Natural killer cell (primary cell): ENCODE data around the gene ALPI. TPM values are rescaled to one million over a fixed set of nuclear protein-coding genes. Genes with fewer than 3 reads are reported as not detected.

Experiments
- ATAC-seq, 3 donors: fragments of 150-1000 bp in 2 of 3; fragments of 200-7000 bp in 1 of 3; cut with Tn5 transposase; 1 replicate in 1 of 3; 2 replicates in 2 of 3; pipeline ENCODE4 v1.10.0; 2021; ENCODE audit warnings: mild to moderate bottlenecking in 2 of 3, moderate library complexity in 2 of 3
- DNase-seq, 2 donors: peaks; one replicate each; pipeline versions ENCODE4 v3.0.0 to v3.0.0-alpha.2; 2013 to 2021; ENCODE audit warnings: mixed read lengths in 1 of 2
- H3K27ac ChIP-seq: one replicate; pipeline ENCODE4 v1.5.1; 2013; ENCODE audit warnings: mild to moderate bottlenecking, low read length
- H3K27me3 ChIP-seq: one replicate; pipeline ENCODE4 v1.6.1; 2013; ENCODE audit warnings: low read length; ENCODE audit not compliant: control insufficient read depth, insufficient read depth
- H3K36me3 ChIP-seq: one replicate; pipeline ENCODE4 v1.6.1; 2013; ENCODE audit warnings: low read length; ENCODE audit not compliant: control insufficient read depth, insufficient read depth
- H3K4me1 ChIP-seq: one replicate; pipeline ENCODE4 v1.6.1; 2013; ENCODE audit warnings: low read length; ENCODE audit not compliant: control insufficient read depth, insufficient read depth
- H3K4me3 ChIP-seq: one replicate; pipeline ENCODE4 v1.5.1; 2013; ENCODE audit warnings: low read length
- H3K9me3 ChIP-seq: one replicate; pipeline ENCODE4 v1.6.1; 2013; ENCODE audit warnings: low read length; ENCODE audit not compliant: control insufficient read depth, insufficient read depth
- H3K27ac Mint-ChIP-seq, 2 donors: one replicate each; pipeline ENCODE4 v1.8.0; 2022; ENCODE audit warnings: mild to moderate bottlenecking in 2 of 2, mixed read lengths in 2 of 2, moderate library complexity in 1 of 2
- H3K27me3 Mint-ChIP-seq, 2 donors: one replicate each; pipeline ENCODE4 v1.8.0; 2022; ENCODE audit warnings: low read depth in 2 of 2, mixed read lengths in 2 of 2
- H3K36me3 Mint-ChIP-seq: one replicate; pipeline ENCODE4 v1.8.0; 2022; ENCODE audit warnings: mixed read lengths
- H3K4me1 Mint-ChIP-seq, 2 donors: one replicate each; pipeline ENCODE4 v1.8.0; 2022; ENCODE audit warnings: mixed read lengths in 2 of 2
- H3K4me3 Mint-ChIP-seq: one replicate; pipeline ENCODE4 v1.8.0; 2022; ENCODE audit warnings: mild to moderate bottlenecking, moderate library complexity, mixed read lengths
- H3K9me3 Mint-ChIP-seq, 2 donors: one replicate each; pipeline ENCODE4 v1.8.0; 2022; ENCODE audit warnings: mixed read lengths in 2 of 2
- CTCF ChIP-seq: fragments of 200-600 bp; IDR thresholded peaks from one replicate; pipeline ENCODE4 v1.8.0; 2022; ENCODE audit warnings: antibody characterized with exemption
- WGBS: methylation state at CpG from one replicate; pipeline ENCODE4 v1.1.7; 2013; ENCODE audit warnings: missing lambda C conversion rate; ENCODE audit not compliant: insufficient coverage; 5-methylcytosine and 5-hydroxymethylcytosine counted together
- intact Hi-C: fragments of 100-400 bp; cut with micrococcal nuclease; formaldehyde crosslinking; loops from one replicate; pipeline ENCODE4 v1.14.2; 2022
- total RNA-seq, 4 donors: library from RNA; stranded (reverse); fragments of 120-200 nt in 1 of 4; gene quantifications; one replicate each; pipeline versions ENCODE4 v1.2.3 to v1.2.4, GENCODE V29; 2013 to 2022

Gene ALPI
- total RNA-seq, 3 donors from 2014 or later (not counting 1 experiment from before 2014, with no cell fraction given), result not detected

DNA sequence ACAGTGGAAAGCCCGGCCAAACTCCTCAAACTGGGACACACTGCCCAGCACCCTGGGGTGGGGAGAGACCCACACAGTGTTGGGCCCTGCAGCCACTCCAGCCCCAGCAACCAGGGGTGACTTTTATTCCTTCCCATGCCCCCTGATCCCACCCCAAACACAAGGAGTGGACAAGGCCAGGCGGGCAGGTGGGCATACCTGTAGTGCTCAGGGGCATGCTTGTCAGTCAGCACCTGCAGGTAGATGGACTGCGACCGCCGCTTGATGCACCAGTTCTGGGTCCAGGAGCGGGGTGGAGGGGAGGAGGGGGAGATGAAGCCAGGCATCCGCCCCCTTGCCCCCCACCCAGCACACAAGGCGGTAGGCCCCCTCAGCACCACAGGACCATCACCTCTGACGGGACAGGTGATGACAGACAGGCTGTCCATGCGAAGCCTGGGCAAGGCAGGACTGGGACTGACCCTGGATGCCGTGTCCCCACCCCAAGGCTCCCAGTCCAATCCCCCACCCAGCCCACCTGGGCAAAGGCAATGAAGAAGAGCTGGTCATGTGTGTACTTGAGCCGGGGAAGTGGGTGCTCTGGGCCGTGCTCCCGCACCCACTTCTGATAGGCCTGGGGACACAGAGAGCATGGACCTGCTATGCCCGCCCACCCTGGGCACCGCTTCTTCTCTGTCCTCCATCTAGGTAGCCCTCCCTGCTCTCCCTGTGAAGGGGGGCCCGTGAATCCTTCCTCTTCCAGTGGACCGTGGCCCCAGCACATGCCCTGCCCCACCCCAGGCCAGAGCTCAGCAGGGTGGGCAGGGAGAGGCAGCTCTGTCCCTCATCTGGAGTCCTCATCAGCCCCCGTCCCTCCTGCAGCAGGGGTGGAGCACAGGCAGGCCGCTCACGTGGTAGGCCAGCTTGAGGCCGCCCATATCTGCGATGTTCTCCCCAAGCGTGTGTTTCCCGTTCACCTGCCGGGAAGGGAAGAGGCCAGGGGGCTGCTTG, 24.5 kb downstream of the ALPI start:
- TF ChIP-seq CTCF, result no peak
- Mint-ChIP-seq H3K4me1 (no peaks in the 10 kb centered on the region), H3K9me3 (no peaks in the 10 kb centered on the region), H3K27ac (no peak overlapping the region), H3K4me3 (no peak overlapping the region), H3K27me3 (peaks cover 5 to 7% of the 10 kb centered on the region in 2 donors), H3K36me3 (no peaks in the 10 kb centered on the region)
- Histone ChIP-seq H3K27me3 (peaks cover 2% of the 10 kb centered on the region), H3K27ac (no peak overlapping the region), H3K9me3 (no peaks in the 10 kb centered on the region), H3K4me3 (no peak overlapping the region), H3K4me1 (no peaks in the 10 kb centered on the region), H3K36me3 (no peaks in the 10 kb centered on the region)
- intact Hi-C loops, result no loop called here
- ATAC-seq (peak in 1 of 3 donors; percentile 12), DNase-seq (no peak)
- WGBS, result 85% methylated on average over 25 of the region's 26 CpGs

- ATAC-seq, result no peak
- no peak overlapping the region for H3K4me3 ChIP-seq
- H3K27ac ChIP-seq, result no peak overlapping the region
- DNase-seq, result no peak
- intact Hi-C loops, result no loop called here
- no peaks in the 10 kb centered on the region for H3K9me3 Mint-ChIP-seq
- H3K27me3 Mint-ChIP-seq, result peaks cover 6 to 8% of the 10 kb centered on the region in 2 donors
- no peaks in the 10 kb centered on the region for H3K36me3 Mint-ChIP-seq
- no peaks in the 10 kb centered on the region for H3K36me3 ChIP-seq
- no peak overlapping the region for H3K27ac Mint-ChIP-seq
- no peaks in the 10 kb centered on the region for H3K4me1 ChIP-seq
- H3K4me3 Mint-ChIP-seq, result no peak overlapping the region
- no peaks in the 10 kb centered on the region for H3K9me3 ChIP-seq
- 93% methylated on average over 29 of the region's 29 CpGs for WGBS
- H3K4me1 Mint-ChIP-seq, result no peaks in the 10 kb centered on the region
- TF ChIP-seq CTCF, result no peak
- H3K27me3 ChIP-seq, result peaks cover 2% of the 10 kb centered on the region
These were observed 25.6 kb downstream of the ALPI start for GRCh38 chr2:232481322-232482140.

DNA sequence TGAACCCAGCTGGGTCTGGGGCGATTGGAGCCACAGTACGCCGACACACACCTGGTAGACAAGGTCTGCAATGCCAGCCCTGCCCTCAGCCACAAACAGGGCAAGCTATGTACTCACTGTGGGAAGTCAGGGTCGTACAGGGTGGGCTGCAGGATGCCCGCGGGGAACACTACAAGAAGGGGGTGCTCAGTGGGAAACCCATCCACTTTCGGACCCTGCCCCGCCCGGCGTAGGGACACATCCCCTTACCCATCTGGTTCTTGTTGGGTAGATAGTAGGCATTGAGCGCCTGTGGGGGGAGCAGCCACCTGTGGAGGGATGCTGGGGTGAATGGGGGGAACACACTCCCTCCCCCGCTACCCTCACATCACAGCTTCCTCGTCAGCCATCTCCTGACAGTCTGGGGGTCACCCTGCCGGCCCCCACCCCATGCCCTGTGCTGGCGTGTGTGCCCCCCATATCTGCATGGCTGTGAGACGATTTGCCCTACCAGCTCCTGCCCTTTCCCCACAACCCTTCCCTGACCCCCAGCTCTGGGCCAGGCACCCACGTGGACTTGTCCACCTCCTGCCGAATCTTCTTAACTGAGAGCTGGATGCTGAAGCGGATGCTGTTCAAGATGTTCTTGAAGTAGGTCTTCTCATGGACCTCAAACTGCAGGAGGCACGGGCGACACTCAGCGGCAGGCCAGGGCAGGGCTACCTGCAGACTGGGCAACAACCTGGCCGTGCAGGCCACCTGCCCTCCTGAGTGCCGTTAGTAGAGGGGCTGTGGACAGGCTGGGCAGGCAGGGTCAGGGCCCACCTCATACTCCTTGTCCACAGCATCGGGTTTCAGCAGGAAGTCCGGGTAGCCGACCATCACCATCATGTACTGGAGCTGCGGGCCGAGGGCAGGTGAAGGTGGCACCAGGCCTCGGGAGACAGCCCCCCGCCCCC, 26.6 kb downstream of the ALPI start:
- H3K4me3 ChIP-seq, result no peak overlapping the region
- no peak for DNase-seq
- no peaks in the 10 kb centered on the region for H3K36me3 Mint-ChIP-seq

More for the DNA sequence above, 26.6 kb downstream of the ALPI start:
- no peak for TF ChIP-seq CTCF
- Mint-ChIP-seq H3K27me3 (peaks cover 6 to 8% of the 10 kb centered on the region in 2 donors), H3K27ac (no peak overlapping the region), H3K4me1 (no peaks in the 10 kb centered on the region), H3K9me3 (no peaks in the 10 kb centered on the region), H3K4me3 (no peak overlapping the region)
- intact Hi-C loops, result no loop called here
- 87% methylated on average over 25 of the region's 31 CpGs for WGBS
- Histone ChIP-seq H3K27ac (no peak overlapping the region), H3K4me1 (peaks cover 6% of the 10 kb centered on the region), H3K36me3 (no peaks in the 10 kb centered on the region), H3K27me3 (peaks cover 4% of the 10 kb centered on the region), H3K9me3 (no peaks in the 10 kb centered on the region)
- ATAC-seq, result no peak
